ENCODE results near the gene ST6GALNAC4.
A peak's percentile ranks its signal among the peaks of the same experiment; 100 is the strongest.

Gene ST6GALNAC4

GRCh38 chr9:127916720-127917581 is at the start of gene ST6GALNAC4:
TSS of gene ST6GALNAC4 (minus strand) at chr9:127917041. CDS start at chr9:127916419, 622 bp downstream.
- peak; percentile 95 for DNase-seq

GRCh38 chr9:127965953-127966352 is 49.1 kb upstream of the ST6GALNAC4 start:
- no peak for DNase-seq

DNA sequence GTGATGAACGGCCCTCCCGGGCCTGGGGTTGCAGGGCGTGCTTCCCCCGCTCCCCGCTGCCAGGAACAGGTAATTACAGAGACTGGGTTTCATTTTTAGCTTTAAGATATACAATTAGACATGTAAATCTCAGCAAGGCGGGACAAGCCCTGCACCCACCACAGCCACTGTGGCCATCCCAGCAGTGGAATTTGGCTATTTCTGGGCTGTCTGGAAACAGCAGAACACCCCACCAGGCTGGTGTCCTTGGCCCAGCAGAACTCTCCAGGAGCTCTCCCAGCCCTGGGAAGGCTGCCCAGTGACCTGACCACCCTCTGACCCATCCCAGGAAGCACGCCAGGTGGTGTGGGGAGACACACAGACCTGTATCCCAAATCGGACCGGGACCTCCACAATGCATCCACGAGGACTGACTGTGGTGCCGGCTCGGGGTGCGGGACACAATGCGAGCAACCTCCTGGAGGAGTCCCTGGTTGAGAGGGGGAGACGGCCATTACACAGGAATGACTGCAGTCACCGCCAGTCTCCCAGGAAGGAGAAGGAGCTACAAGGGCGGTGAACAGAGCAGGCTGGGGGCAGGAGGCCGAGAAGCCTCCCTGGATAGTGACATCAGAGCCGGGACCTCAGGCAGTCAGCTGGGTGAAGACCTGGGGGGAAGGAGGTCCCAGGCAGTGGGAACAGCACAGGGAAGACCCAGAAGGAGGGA is 46.7 kb upstream of the ST6GALNAC4 start:
- no peak for DNase-seq

DNA sequence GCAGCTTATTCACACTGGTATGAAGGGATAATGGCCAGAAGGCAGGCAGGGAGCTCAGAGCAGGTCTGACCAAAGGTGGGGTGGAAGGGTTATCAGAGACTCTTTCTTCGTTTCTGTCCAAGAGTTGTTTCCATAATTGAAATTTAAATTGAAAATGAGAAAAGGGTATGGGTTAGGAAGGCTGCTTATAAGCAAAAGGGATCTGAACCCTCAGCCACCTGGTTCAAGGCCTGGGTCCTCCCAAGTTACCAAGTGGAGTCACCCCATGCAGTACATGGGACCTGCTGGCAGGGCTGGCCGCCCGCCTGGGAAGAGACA is 46.2 kb upstream of the ST6GALNAC4 start:
- no peak for DNase-seq

DNA sequence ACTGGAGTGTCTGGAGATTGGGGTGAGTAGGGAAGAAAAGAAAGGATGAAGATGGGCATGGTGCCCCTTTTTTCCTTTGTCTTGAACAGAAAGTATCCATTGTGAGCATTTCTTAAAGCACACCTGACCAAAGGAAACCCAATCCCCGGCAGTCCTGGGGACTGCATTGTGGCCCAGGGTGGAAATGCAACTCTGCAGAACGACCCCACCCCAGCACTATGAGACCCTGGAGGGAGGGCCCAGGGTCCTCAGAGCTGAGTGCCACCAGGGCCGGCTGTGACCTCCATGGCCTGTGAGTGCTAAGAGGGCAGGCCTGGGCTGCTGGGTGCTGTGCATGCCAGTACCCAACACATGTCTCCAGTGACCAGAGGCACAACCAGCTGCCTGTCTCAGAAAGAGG is 45.4 kb upstream of the ST6GALNAC4 start:
- no peak for DNase-seq

DNA sequence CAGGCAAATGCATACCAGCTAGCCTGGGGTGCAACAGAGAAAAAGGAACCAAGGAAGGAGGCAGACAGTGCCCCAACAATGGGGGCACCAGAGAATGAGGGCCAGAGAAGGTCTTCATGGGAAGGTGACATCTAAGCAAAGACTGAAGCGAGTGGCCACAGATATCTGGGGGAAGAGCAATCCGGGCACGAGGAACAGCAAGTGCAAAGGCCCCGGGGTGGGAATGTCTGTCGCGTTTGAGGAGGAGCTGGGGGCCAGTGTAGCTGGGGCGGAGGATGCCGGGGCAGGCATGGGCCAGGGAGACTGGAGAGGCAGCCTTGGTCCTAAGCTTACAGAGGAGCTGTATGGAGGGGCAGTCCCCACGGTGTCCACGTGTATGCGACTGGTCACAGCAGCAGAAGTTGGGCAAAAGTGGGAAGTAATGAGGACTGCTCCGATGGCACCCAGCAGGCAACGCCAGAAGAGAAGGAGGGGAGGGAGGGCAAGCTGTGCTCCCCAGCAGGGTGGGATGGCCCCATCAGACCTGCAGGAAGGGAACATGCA is 44.8 kb upstream of the ST6GALNAC4 start:
- no peak for DNase-seq

- DNase-seq: no peak
These were observed 44.3 kb upstream of the ST6GALNAC4 start for GRCh38 chr9:127961155-127961490.

DNA sequence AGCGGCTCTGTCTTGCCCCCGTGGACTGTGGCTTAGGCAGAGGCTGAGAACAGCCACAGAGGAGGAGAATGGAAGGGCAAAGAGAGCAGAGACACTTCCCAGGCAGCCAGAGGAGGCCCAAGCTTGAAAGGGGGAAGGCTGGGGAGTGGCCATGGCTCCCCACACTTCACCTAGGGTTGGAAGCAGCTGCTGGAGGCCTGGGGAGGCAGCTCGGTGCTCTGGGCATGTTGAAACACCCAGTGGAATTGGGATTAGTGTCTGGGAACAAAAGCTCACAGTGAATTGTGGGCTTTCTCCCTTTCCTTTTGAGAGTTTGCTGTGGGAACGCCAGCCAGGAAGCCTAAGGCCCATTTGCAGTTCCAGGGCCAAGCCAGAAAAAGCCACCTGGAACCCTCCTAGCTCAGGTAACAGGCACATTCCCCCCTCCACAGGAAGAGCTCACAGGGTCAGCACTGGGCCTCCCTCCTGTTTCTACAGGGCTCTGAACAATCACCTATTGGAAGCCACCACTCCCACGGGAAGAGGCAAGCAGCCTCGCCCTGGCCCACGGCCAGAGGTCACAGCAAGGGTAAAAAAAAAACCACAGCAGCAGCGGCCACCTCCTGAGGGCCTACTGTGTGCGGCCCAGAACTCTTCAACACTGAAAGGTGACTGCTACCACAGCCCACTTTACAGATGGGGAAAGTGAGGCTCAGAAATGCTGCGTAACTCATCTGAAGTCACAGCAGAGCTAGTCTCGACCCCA is 43.7 kb upstream of the ST6GALNAC4 start:
- DNase-seq: no peak

DNA sequence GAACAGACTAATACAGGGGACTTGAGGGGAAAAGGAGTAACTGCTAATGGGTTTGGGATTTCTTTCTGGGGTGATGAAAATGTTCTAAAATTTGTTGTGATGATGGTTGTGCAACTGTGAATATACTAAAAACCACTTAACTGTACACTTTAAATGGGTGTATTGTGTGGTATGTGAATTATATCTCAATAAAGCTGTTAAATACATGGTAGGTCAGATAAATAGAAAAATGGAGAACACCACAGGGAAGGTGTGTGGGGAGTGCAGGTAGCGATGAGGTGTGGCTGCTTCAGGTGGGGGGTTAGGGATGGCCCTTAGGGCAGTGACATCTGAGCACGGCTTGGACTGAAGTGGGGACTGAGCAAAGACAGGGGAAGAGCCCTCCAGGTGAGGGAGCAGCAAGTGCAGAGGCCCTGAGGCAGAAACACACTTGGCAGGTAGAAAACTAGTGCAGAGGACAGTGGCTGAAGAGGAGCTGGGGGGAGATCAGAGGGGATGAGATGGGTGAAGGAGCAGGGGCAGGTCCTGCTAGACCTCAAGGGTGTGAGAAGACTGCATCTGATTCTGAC is 43.1 kb upstream of the ST6GALNAC4 start:
- no peak for DNase-seq

GRCh38 chr9:127959398-127959797 is 42.6 kb upstream of the ST6GALNAC4 start:
- no peak for DNase-seq

DNA sequence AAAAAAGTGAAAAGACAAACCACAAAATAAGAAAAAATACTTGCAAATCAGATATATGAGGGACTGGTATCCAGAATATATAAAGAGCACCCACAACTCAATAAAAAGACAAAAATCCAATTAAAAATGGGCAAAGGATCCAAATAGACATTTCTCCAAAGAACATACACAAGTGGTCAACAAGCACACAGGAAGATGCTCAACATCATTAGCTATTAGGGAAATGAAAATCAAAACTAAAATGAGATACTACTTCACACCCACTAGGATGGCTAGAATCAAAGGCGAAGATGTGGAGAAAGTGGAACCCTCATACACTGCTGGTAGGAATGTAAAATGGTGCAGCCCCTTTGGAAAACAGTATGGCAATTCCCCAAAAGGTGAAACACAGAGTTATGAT is 41.9 kb upstream of the ST6GALNAC4 start:
- no peak for DNase-seq

DNA sequence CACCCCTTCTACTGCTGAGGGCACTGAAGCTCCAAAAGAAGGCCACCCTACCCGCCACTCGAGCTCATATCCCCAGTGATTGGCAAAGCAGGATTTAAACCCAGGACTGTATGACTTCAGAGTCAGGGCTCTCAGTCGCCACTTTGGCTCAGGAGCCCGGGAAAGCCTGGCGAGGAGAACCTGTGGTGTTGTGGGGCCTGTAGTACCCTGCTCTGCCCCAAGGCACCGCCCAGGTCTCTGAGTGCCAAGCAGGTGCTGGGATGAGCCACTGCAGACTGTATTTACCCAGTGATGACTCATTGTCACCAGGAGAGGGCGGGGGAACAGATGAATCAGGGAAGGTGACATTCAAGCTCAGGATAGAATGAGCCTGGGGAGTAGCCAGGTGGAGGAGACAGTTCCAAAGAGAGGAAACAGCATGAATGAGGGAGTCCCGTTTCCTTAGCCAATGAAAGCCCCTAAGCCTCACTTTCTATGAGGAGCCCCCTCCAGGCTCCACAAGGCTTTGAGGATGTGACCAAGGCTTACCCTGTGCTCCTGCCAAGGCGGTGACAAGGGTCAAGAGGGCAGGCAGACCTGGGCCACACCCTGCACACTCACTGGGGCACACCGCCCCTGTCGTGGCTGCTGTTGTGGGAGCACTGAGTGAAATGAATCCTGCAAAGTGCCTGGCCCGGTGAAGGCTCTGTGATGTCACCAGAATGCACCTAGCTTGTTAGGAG is 38.6 kb upstream of the ST6GALNAC4 start:
- peak; percentile 76 to 78 for DNase-seq

DNA sequence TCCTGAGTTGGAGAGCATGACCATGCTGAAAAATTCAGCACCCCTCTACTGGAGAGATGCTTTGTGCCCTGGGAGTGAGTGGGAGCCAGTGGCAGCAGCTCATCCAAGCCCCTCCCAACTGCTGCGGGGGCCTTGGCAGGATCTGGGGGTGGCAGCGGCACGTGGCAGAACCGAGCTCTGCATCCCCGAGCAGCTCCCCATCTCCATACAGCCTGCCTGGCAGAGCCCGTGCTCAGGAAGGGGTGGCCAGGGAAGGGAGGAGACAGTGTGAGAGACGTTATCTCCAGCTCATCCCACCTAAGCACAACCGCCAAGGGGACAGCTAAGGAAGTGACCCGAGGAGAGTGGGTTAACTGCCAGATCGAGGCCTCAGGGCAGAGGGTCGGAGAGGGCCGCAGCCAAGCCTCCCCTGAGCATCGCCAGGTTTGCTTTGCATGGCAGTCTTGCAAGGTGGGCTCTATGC is 38.0 kb upstream of the ST6GALNAC4 start:
- DNase-seq: no peak

- DNase-seq: no peak
These were observed 37.1 kb upstream of the ST6GALNAC4 start for GRCh38 chr9:127953768-127954505.

- no peak for DNase-seq
These were observed 36.3 kb upstream of the ST6GALNAC4 start for GRCh38 chr9:127953154-127953553.

- DNase-seq: no peak
These were observed 33.9 kb upstream of the ST6GALNAC4 start for GRCh38 chr9:127950513-127951289.

DNA sequence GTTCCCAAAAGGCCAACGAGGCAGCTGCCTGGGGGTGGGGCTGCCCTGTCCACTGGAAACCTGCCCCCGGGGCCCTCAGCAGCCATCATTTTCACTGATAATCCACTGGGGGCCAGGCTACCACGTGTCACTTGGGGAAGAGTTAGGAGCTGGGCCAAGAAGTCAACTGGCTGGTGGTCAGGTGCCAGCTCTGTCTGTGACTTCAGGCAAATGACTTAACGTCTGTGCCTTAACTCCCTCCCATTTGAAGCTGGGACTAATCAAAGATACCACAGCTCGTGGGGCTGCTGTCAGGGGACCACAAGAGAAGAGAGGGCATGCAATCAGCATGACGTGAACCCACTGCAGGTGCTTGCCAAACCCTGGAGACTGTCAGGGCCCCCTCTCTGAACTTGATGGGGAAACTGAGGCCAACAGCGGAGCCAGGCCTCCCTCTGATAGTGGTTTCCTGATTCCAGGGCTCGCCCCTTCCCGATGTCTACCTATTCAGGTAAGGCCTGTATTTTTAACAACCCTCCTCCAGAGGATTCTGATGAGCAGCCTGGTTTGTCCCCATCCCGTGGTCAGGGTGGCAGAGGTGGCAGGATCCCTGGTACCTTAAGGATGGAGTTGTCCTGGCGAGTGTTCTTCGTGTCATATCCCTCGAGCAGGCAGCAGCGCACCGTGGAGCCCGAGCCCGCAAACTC is 33.1 kb upstream of the ST6GALNAC4 start:
- no peak for DNase-seq

- no peak for DNase-seq
These were observed 31.2 kb upstream of the ST6GALNAC4 start for GRCh38 chr9:127947841-127948710.

DNA sequence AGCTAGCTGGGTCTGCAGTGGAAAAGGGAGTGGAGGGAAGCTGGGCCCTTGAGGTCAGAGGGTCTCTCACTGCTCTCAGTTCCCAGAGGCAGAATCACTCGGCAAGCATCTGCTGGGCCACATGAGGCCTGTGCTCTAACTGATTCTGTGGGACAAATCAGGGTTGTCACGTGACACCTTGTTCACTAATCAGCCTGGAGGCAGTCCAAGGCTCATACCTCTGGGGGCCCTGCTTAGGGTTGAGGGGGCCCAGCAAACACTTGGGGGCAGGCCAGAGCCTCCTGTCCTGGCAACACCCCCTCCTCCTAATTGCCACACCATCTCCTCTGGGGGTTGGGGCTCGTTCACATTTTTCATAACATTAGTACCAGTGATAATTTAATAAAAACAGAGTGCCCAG is 29.9 kb upstream of the ST6GALNAC4 start:
- DNase-seq: no peak

Measured in CD4-positive, alpha-beta T cell treated with Interleukin-1 beta for 1 hour (primary cell).